Measurements from ENCODE around the gene TMEM82. TPM values are rescaled to one million over a fixed set of nuclear protein-coding genes. Genes with fewer than 3 reads are reported as not detected.

The TMEM82 gene
- polyA plus RNA-seq, 1 donor from 2014 or later = not detected

DNA sequence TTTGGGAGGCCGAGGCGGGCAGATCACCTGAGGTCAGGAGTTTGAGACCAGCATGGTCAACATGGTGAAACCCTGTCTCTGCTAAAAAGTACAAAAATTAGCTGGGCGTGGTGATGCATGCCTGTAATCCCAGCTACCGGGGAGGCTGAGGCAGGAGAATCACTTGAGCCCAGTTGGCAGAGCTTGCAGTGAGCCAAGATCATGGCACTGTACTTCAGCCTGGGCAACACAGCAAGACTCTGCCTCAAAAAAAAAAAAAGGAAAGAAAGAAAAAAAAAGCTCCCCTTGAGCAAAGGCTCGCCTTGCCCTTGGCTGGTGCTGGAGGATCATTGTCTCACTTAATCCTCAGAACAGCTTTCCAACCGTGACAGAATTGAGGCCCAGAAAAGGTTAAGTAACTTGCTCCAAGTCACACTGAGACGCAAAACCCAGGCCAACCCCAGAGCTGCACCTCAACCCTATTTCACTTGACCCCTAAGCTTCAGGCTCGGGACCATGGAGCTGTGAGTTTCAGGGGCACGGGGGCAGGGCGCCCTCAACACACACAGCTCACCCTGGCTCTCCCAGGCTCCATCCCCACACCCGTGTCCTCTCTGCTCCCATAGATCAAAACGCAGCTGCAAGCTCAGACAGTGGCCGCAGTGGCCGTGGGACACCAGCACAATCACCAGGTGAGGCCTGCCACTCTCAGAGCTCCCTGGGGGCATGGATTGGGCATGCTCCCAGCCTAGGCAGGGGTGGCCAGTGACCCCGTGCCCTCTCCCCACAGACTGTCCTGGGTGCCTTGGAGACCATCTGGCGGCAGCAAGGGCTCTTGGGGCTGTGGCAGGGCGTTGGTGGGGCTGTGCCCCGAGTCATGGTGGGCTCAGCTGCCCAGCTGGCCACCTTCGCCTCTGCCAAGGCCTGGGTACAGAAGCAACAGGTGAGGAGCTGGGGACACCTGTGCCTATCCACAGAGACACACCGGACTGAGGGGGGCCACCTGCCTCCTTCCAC lies 4.7 kb upstream of the TMEM82 start:
- H3K4me3 ChIP-seq (ENCODE audit: low read length) = no peak overlapping the region
- H3K36me3 ChIP-seq (ENCODE audit: insufficient read depth, low read length) = no peaks in the 10 kb centered on the region
- no peak for TF ChIP-seq TAF1 (IDR thresholded peaks at IDR 0.05; ENCODE audit: low read depth)
- TF ChIP-seq EZH2 (IDR thresholded peaks at IDR 0.05; ENCODE audit: borderline replicate concordance, insufficient read depth, low read length, poor library complexity, severe bottlenecking) = no peak
- no peak for TF ChIP-seq SMC3 (conservative IDR thresholded peaks at IDR 0.05; ENCODE audit: poor library complexity)
- TF ChIP-seq, protein P1, sequence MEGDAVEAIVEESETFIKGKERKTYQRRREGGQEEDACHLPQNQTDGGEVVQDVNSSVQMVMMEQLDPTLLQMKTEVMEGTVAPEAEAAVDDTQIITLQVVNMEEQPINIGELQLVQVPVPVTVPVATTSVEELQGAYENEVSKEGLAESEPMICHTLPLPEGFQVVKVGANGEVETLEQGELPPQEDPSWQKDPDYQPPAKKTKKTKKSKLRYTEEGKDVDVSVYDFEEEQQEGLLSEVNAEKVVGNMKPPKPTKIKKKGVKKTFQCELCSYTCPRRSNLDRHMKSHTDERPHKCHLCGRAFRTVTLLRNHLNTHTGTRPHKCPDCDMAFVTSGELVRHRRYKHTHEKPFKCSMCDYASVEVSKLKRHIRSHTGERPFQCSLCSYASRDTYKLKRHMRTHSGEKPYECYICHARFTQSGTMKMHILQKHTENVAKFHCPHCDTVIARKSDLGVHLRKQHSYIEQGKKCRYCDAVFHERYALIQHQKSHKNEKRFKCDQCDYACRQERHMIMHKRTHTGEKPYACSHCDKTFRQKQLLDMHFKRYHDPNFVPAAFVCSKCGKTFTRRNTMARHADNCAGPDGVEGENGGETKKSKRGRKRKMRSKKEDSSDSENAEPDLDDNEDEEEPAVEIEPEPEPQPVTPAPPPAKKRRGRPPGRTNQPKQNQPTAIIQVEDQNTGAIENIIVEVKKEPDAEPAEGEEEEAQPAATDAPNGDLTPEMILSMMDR (IDR thresholded peaks at IDR 0.05; ENCODE audit: poor library complexity, severe bottlenecking) = no peak
- TF ChIP-seq, protein P2, sequence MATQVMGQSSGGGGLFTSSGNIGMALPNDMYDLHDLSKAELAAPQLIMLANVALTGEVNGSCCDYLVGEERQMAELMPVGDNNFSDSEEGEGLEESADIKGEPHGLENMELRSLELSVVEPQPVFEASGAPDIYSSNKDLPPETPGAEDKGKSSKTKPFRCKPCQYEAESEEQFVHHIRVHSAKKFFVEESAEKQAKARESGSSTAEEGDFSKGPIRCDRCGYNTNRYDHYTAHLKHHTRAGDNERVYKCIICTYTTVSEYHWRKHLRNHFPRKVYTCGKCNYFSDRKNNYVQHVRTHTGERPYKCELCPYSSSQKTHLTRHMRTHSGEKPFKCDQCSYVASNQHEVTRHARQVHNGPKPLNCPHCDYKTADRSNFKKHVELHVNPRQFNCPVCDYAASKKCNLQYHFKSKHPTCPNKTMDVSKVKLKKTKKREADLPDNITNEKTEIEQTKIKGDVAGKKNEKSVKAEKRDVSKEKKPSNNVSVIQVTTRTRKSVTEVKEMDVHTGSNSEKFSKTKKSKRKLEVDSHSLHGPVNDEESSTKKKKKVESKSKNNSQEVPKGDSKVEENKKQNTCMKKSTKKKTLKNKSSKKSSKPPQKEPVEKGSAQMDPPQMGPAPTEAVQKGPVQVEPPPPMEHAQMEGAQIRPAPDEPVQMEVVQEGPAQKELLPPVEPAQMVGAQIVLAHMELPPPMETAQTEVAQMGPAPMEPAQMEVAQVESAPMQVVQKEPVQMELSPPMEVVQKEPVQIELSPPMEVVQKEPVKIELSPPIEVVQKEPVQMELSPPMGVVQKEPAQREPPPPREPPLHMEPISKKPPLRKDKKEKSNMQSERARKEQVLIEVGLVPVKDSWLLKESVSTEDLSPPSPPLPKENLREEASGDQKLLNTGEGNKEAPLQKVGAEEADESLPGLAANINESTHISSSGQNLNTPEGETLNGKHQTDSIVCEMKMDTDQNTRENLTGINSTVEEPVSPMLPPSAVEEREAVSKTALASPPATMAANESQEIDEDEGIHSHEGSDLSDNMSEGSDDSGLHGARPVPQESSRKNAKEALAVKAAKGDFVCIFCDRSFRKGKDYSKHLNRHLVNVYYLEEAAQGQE (IDR thresholded peaks at IDR 0.05; ENCODE audit: borderline replicate concordance) = no peak
- no peak for TF ChIP-seq EP300 (conservative IDR thresholded peaks at IDR 0.05; ENCODE audit: poor library complexity, severe bottlenecking)
- no peak for TF ChIP-seq POLR2AphosphoS5 (IDR thresholded peaks at IDR 0.05)
- no peak for TF ChIP-seq RAD21 (conservative IDR thresholded peaks at IDR 0.05)
- TF ChIP-seq MXI1 (conservative IDR thresholded peaks at IDR 0.05; ENCODE audit: poor library complexity, severe bottlenecking) = no peak
- H4K20me1 ChIP-seq (ENCODE audit: insufficient read depth) = no peaks in the 10 kb centered on the region
- H3K27me3 ChIP-seq (ENCODE audit: insufficient read depth, low read depth, low read length) = no peaks in the 10 kb centered on the region
- no peak overlapping the region for H2AFZ ChIP-seq (ENCODE audit: low read depth, low read length)
- no peak overlapping the region for H3K9ac ChIP-seq (ENCODE audit: low read length)
- no peaks in the 10 kb centered on the region for H3K79me2 ChIP-seq (replicated peaks; ENCODE audit: insufficient read depth, low read length)
- no peaks in the 10 kb centered on the region for H3K9me3 ChIP-seq (ENCODE audit: low read length)
- no peaks in the 10 kb centered on the region for H3K9me2 ChIP-seq (ENCODE audit: insufficient read depth, low read length)
- H3K27ac ChIP-seq (ENCODE audit: low read length) = no peak overlapping the region
- no peak overlapping the region for H3K4me2 ChIP-seq (ENCODE audit: low read length)
- H3F3A ChIP-seq (ENCODE audit: insufficient read depth, low read length, poor library complexity, severe bottlenecking) = no peaks in the 10 kb centered on the region

DNA sequence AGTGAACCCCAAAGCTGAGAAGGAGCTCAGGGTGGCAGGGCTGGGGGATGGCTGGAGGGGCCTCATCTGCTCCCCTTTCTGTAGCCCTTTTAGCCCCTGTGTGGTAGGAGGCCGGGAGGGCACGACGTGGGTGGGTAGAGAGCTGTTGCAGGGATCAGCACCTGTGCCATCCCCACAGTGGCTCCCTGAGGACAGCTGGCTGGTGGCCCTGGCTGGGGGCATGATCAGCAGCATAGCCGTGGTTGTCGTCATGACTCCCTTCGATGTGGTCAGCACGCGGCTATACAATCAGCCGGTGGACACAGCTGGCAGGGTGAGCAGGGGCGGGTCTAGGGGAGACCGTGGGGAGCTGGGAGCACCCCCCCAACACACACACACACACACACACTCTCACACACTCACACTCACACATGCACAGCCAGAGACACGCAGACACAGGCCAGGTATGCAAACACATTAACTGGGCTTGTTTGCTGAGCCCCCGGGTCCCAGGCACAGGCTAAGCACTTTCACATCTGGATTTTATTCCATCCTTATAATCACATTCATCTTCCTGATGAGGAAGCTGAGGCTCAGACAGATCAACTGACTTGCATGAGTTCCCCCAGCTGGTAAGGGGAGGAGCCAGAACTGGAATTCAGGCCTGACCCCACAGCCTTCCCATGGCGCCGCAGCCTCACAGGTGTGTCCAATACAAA lies 3.7 kb upstream of the TMEM82 start:
- Histone ChIP-seq H3K27me3 (ENCODE audit: insufficient read depth, low read depth, low read length) (no peaks in the 10 kb centered on the region), H3K9me2 (ENCODE audit: insufficient read depth, low read length) (no peaks in the 10 kb centered on the region), H3K9me3 (ENCODE audit: low read length) (no peaks in the 10 kb centered on the region), H3K36me3 (ENCODE audit: insufficient read depth, low read length) (no peaks in the 10 kb centered on the region), H3K4me2 (ENCODE audit: low read length) (no peak overlapping the region), H3F3A (ENCODE audit: insufficient read depth, low read length, poor library complexity, severe bottlenecking) (no peaks in the 10 kb centered on the region), H3K79me2 (replicated peaks; ENCODE audit: insufficient read depth, low read length) (no peaks in the 10 kb centered on the region), H3K9ac (ENCODE audit: low read length) (no peak overlapping the region), H2AFZ (ENCODE audit: low read depth, low read length) (no peak overlapping the region), H3K4me3 (ENCODE audit: low read length) (no peak overlapping the region), H3K27ac (ENCODE audit: low read length) (no peak overlapping the region), H4K20me1 (ENCODE audit: insufficient read depth) (no peaks in the 10 kb centered on the region)
- TF ChIP-seq POLR2AphosphoS5 (IDR thresholded peaks at IDR 0.05) (no peak), MXI1 (conservative IDR thresholded peaks at IDR 0.05; ENCODE audit: poor library complexity, severe bottlenecking) (no peak)
